SK-N-SH treated with all-trans-retinoic acid at 6 μM for 48 hours (cell line): Measurements from ENCODE around the gene PTPRN2.

Experiments used
- ATAC-seq: fragments of 200-7000 bp; cut with Tn5 transposase; 3 replicates; pipeline ENCODE4 v1.9.1; 2020; ENCODE audit warnings: mild to moderate bottlenecking, moderate library complexity
- ARNTL ChIP-seq: fragments of 450-650 bp; formaldehyde crosslinking; IDR thresholded peaks from 2 replicates; pipeline ENCODE4 v1.5.0; 2020; ENCODE audit warnings: low read depth, mild to moderate bottlenecking, moderate library complexity, borderline replicate concordance
- BACH2 ChIP-seq: fragments of 250-450 bp; sonication (Bioruptor Pico); IDR thresholded peaks from 2 replicates; pipeline ENCODE4 v1.9.0; 2021; ENCODE audit warnings: mild to moderate bottlenecking, borderline replicate concordance
- CSDC2 ChIP-seq: fragments of 250-450 bp; sonication (Bioruptor Pico); IDR thresholded peaks from 2 replicates; pipeline ENCODE4 v1.5.0; 2020; ENCODE audit warnings: mild to moderate bottlenecking, moderate library complexity
- CSRNP3 ChIP-seq: fragments of 250-450 bp; sonication (Bioruptor Pico); IDR thresholded peaks from 2 replicates; pipeline ENCODE4 v1.5.1; 2021; ENCODE audit warnings: mild to moderate bottlenecking, moderate library complexity
- GLIS3 ChIP-seq: fragments of 250-450 bp; sonication (Bioruptor Pico); IDR thresholded peaks from 2 replicates; pipeline ENCODE4 v1.5.0; 2020; ENCODE audit warnings: mild to moderate bottlenecking, moderate library complexity
- ISL1 ChIP-seq: fragments of 250-450 bp; sonication (Bioruptor Pico); IDR thresholded peaks from 2 replicates; pipeline ENCODE4 v2.1.2; 2022; ENCODE audit warnings: mild to moderate bottlenecking, moderate library complexity
- OSR1 ChIP-seq: fragments of 250-450 bp; sonication (Bioruptor Pico); IDR thresholded peaks from 2 replicates; pipeline ENCODE4 v1.8.0; 2022; ENCODE audit warnings: moderate library complexity, mild to moderate bottlenecking, inconsistent platforms
- PPARA ChIP-seq: fragments of 250-450 bp; sonication (Bioruptor Pico); IDR thresholded peaks from 2 replicates; pipeline ENCODE4 v1.5.0; 2020; ENCODE audit warnings: mild to moderate bottlenecking, borderline replicate concordance
- RARB ChIP-seq: fragments of 250-450 bp; sonication (Bioruptor Pico); IDR thresholded peaks from 2 replicates; pipeline ENCODE4 v1.8.0; 2021; ENCODE audit warnings: mild to moderate bottlenecking, moderate library complexity
- SNAI2 ChIP-seq: fragments of 250-450 bp; sonication (Bioruptor Pico); IDR thresholded peaks from 2 replicates; pipeline ENCODE4 v1.5.0; 2020; ENCODE audit warnings: mild to moderate bottlenecking, moderate library complexity
- TCF4 ChIP-seq: fragments of 250-450 bp; sonication (Bioruptor Pico); IDR thresholded peaks from 2 replicates; pipeline ENCODE4 v1.8.0; 2021; ENCODE audit warnings: mild to moderate bottlenecking, moderate library complexity, borderline replicate concordance
- TOX ChIP-seq: fragments of 250-450 bp; sonication (Bioruptor Pico); IDR thresholded peaks from 2 replicates; pipeline ENCODE4 v1.8.0; 2021; ENCODE audit warnings: mild to moderate bottlenecking, moderate library complexity, borderline replicate concordance
- TSHZ2 ChIP-seq: fragments of 250-450 bp; sonication (Bioruptor Pico); IDR thresholded peaks from 2 replicates; pipeline ENCODE4 v1.5.0; 2020; ENCODE audit warnings: mild to moderate bottlenecking, moderate library complexity
- ZC3H10 ChIP-seq: fragments of 250-450 bp; sonication (Bioruptor Pico); IDR thresholded peaks from 2 replicates; pipeline ENCODE4 v1.5.1; 2021; ENCODE audit warnings: mild to moderate bottlenecking, moderate library complexity
- ZFP3 ChIP-seq: fragments of 250-450 bp; sonication (Bioruptor Pico); IDR thresholded peaks from 2 replicates; pipeline ENCODE4 v1.5.0; 2020; ENCODE audit warnings: mild to moderate bottlenecking, moderate library complexity
- ZFP30 ChIP-seq: fragments of 450-650 bp; formaldehyde crosslinking; IDR thresholded peaks from 2 replicates; pipeline ENCODE4 v1.5.0; 2022; ENCODE audit warnings: mild to moderate bottlenecking, moderate library complexity
- ZNF565 ChIP-seq: fragments of 450-650 bp; formaldehyde crosslinking; conservative IDR thresholded peaks from 2 replicates; pipeline ENCODE4 v1.5.0; 2020; ENCODE audit warnings: low read depth, mild to moderate bottlenecking, moderate library complexity
- ZNF70 ChIP-seq: fragments of 450-650 bp; formaldehyde crosslinking; IDR thresholded peaks from 2 replicates; pipeline ENCODE4 v1.5.0; 2020; ENCODE audit warnings: mild to moderate bottlenecking, moderate library complexity
- ZNF8 ChIP-seq: fragments of 450-650 bp; formaldehyde crosslinking; IDR thresholded peaks from 2 replicates; pipeline ENCODE4 v1.5.0; 2020; ENCODE audit warnings: mild to moderate bottlenecking, moderate library complexity
- TF ChIP-seq, protein P1 (sequence below): fragments of 250-450 bp; sonication (Bioruptor Pico); IDR thresholded peaks from 2 replicates; pipeline ENCODE4 v1.5.1; 2020; ENCODE audit warnings: low read depth, mild to moderate bottlenecking, moderate library complexity
- TF ChIP-seq, protein P2 (sequence below): fragments of 250-450 bp; sonication (Bioruptor Pico); IDR thresholded peaks from 2 replicates; pipeline ENCODE4 v1.8.0; 2021; ENCODE audit warnings: low read depth, mild to moderate bottlenecking, moderate library complexity, borderline replicate concordance

Gene PTPRN2

GRCh38 chr7:158404031-158404761, 183.4 kb downstream of the PTPRN2 start:
- no peak for ATAC-seq
- TF ChIP-seq PPARA (CRISPR knock-in tag) (no peak), CSDC2 (no peak)
- TF ChIP-seq, all 23 proteins: peak for 0

DNA sequence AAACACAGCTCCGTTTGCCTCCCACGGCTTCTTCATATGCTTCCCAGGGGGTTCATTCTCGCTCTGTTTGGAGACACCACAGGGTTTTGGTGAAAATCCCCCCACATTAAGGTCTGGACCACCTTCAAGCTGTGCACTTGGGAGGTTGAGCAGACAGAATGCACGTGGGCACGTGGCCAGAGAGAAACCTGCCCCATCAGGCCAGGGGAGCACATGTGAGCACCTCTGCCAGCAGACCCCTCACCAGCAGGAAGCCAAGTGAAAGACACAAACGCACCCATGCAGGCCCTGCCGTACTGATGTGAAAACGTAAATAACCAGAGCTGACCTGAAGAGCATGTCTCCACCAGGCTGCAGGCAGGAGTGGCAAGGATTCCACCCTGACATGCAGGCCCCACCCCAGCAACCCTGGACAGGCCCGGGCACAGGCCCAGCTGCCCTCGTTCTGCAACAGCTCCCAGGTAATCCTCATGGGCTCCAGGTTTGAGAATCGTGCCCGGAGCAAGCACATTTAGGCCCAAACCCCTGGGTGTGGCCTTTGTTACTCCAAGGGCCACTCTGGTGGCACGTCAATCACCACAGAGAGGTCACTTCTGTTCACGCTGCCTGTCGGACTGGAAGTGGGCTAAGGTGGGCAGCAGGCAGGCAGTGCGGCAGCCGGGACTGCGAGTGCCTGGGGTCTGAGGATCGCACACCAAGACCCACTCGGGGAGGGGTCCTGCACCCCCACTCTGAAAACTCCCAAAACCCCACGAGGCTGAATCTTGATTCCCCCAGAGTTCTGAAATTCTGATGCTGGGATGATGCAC, 184.4 kb downstream of the PTPRN2 start:
- TF ChIP-seq ZNF8 (CRISPR knock-in tag) (no peak), GLIS3 (no peak), BACH2 (no peak), ISL1 (CRISPR knock-in tag) (no peak), CSRNP3 (CRISPR knock-in tag) (no peak), ZNF70 (CRISPR knock-in tag) (no peak), CSDC2 (no peak), ZFP30 (no peak), ZFP3 (no peak), TSHZ2 (CRISPR knock-in tag) (no peak), TCF4 (CRISPR knock-in tag) (no peak), ARNTL (CRISPR knock-in tag) (no peak), ZNF565 (no peak), SNAI2 (CRISPR knock-in tag) (no peak)
- TF ChIP-seq, protein P1, sequence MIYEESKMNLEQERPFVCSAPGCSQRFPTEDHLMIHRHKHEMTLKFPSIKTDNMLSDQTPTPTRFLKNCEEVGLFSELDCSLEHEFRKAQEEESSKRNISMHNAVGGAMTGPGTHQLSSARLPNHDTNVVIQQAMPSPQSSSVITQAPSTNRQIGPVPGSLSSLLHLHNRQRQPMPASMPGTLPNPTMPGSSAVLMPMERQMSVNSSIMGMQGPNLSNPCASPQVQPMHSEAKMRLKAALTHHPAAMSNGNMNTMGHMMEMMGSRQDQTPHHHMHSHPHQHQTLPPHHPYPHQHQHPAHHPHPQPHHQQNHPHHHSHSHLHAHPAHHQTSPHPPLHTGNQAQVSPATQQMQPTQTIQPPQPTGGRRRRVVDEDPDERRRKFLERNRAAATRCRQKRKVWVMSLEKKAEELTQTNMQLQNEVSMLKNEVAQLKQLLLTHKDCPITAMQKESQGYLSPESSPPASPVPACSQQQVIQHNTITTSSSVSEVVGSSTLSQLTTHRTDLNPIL (CRISPR knock-in tag): no peak
- TF ChIP-seq, protein P2, sequence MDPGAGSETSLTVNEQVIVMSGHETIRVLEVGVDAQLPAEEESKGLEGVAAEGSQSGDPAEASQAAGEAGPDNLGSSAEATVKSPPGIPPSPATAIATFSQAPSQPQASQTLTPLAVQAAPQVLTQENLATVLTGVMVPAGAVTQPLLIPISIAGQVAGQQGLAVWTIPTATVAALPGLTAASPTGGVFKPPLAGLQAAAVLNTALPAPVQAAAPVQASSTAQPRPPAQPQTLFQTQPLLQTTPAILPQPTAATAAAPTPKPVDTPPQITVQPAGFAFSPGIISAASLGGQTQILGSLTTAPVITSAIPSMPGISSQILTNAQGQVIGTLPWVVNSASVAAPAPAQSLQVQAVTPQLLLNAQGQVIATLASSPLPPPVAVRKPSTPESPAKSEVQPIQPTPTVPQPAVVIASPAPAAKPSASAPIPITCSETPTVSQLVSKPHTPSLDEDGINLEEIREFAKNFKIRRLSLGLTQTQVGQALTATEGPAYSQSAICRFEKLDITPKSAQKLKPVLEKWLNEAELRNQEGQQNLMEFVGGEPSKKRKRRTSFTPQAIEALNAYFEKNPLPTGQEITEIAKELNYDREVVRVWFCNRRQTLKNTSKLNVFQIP (CRISPR knock-in tag): no peak
- no peak for ATAC-seq

DNA sequence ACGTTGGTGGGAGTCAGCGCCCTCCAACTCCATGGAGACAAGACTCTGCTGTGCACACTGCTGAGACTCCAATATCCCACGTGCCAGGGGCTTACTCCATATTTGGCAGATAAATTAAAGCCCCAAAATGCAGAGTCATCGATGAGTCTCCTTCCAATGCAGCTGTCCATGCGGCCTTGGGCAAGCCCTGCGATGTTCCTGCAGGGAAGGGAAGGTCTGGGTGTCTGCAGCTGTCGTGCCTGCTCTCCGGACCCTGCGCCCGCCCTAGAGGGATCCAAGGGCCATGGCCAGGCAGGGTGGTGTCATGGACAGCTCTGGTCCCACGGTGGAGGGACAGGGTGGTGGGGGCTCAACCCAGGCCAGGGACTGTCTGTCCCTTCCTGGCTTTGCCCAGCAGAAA, 185.2 kb downstream of the PTPRN2 start:
- no peak for ATAC-seq
- TF ChIP-seq, protein P2 (CRISPR knock-in tag): no peak
- TF ChIP-seq ZNF8 (CRISPR knock-in tag) (no peak), TCF4 (CRISPR knock-in tag) (no peak), SNAI2 (CRISPR knock-in tag) (no peak), TOX (CRISPR knock-in tag) (no peak), ZNF565 (no peak), CSRNP3 (CRISPR knock-in tag) (no peak), CSDC2 (no peak), ARNTL (CRISPR knock-in tag) (no peak), ISL1 (CRISPR knock-in tag) (no peak), OSR1 (CRISPR knock-in tag) (no peak), ZFP30 (no peak), ZFP3 (no peak), RARB (no peak), GLIS3 (no peak), ZC3H10 (CRISPR knock-in tag) (no peak)
- TF ChIP-seq, protein P1 (CRISPR knock-in tag): no peak
